Stimulated activated CD4-positive, alpha-beta T cell treated with anti-CD3 and anti-CD28 coated beads, Interleukin-15, amount 100 ng/mL, for 1 hour (primary cell): Measurements from ENCODE around the gene IGF2BP1.
"Not testable (repeated sequence)": the region's sequence is repeated elsewhere in the genome, so short reads cannot be mapped to it uniquely, and the experiment has no call there.

ENCODE experiments used
- DNase-seq, 2 donors: peaks; one replicate each; pipeline ENCODE4 v3.0.0-alpha.2; 2020; ENCODE audit warnings: low read depth in 1 of 2, low spot score in 1 of 2

IGF2BP1 gene

DNA sequence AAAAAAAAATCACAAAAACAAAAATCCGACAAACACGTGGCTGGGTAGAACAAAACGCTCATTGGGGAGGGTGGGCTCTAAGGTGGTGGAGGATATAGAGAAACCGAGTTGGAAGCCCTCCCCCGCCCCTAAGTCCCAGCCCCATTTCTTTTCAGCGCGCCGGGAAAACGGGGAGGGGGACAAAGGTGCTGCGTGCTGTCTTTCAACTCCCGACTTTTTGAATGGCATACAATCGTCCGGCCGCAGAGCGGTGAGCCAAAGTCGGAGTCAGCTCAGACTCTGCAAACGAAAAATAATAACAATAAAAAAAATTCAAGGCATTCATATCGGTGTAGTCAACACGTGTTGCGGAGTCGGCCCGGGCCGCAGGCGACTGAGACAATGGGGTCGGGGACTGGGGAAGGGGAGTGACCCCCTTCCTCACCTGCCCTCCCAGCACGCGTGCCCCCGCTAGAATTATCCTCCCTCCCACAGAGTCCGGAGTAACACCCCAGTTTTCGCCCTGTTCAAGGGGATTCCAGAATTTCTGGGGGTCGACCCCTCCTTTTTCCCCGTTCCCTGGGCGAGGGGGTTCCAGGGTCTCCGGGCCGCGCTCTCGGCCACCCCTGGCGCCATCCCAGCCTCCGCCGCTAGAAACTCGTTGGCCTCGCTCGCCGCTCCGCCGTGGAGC is 1.7 kb upstream of the IGF2BP1 start:
- DNase-seq, result no peak

DNA sequence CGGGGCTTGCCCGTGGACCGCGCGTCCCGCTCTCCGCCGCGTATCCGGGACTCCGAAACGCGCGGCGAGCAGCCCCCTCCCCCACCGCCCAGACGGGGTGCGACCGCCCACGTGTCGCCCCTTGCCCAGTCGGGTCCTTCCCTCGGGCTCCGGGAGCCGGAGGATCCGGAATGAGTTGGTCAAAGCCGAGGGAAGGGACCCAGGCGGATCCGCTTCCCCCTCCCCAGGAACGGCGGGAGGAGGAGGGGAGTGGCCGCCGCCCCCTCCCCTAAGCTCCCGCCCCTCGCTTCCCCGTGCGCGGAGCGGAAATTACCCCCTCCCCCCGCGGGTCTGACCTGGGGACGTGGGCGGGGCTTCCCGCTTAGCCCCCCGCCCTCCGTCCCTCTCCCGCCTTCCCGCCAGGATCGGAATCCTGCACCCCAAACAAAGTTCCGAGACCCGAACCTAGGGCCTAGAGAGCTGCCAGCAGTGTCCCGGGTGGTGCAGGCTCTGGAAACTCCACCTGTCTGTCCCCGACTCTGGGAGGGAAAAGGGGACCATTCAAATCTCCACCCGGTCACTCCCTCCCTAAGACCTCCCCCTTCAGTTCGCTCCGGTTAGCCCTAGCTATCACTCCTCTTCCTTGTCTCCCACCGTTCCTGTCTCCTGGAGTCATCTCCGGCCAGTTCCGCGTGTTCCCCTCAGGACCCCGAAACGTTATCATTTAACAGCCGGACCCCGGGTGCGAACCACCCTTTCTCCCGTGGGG is 1.0 kb upstream of the IGF2BP1 start:
- DNase-seq, result no peak

DNA sequence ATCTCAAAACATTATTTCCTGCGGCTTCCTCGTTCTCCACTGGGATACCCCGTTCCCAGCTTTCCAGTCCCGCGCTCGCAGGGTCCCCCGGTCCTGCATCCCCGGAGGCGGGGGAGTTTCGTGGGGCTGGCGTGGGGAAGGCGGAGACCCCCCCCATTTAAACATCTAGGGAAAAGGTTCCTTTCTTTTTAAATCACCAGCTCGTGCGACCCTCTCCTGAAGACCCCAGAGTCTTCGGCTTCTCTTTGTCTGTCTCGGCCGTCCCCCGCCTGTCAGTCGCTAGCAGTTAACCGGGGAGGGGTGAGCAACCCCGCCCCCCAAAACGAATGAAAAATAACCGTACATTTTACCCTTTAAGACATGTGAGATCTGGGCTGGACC is 473 bp upstream of the IGF2BP1 start:
- DNase-seq, result no peak

DNA sequence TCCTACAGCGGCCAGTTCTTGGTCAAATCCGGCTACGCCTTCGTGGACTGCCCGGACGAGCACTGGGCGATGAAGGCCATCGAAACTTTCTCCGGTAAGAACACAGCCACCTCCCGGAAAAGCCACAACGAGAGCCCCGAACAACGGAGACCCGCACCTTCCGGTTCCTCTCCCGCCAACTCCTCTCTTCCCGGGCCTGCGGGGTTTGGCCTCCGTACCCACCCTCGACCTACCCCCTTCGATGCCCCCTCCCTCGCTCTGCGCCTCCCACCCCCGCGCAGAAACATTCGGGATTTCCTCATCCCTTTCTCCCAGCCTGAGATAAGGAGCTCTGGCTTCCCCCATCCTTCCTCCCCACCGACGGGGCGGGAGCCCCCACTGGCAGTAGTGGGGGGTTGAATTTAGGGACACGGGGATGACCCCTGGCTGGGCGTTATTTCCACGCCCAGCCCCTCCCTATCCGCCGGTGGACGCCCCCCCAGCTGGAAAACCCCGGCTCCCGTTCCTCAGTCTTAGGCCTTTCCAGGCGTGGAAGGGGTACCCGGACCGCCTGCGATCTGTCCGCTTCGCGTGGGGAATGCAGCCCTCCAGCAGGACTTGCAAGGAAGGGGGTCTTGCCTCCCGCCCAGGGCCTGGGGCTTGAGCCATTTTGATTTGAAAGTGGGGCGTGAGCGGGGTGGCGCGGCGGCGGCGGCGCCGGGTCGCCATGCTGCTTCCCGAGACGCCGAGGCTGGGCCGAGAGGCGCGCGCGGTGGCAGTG is 822 bp downstream of the IGF2BP1 start:
- DNase-seq, result no peak

DNA sequence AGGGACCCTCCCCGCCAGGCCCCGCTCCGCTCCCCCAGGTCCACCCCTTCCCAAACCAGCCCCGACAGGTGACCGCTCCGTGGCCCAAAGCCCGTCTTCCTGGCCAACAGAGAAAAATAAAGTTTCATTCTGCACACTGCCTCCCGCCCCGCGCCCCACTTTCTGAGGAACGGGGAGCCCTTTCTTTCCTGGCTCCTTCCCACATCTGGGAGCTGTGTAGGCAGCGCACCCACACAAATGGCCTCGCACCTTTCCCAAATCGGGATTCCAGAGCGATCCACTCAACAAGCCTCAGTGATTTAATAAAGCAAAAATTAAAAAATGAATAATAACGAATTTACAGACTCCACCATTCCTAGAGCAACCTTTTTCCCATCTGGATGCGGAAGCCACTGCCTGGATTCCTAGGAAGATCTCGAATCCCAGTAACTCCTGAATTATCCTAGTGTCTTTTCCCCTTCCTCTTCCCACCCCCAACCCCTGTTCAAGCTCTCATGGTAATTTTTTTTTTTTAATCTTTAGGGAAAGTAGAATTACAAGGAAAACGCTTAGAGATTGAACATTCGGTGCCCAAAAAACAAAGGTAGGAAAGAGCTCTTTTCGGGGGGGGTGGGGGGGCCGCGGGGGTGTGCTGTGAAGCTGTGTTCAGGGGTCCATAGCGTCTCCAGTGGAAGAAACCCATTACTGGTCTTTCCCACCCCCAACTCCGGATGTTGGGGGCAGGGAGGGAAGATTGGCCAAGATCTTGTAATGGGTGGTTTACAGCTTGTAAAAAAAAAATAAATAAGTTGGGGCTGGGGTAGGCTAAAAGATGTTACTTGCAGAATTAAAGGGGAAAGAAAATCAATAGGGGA is 1.6 kb downstream of the IGF2BP1 start:
- no peak for DNase-seq

DNA sequence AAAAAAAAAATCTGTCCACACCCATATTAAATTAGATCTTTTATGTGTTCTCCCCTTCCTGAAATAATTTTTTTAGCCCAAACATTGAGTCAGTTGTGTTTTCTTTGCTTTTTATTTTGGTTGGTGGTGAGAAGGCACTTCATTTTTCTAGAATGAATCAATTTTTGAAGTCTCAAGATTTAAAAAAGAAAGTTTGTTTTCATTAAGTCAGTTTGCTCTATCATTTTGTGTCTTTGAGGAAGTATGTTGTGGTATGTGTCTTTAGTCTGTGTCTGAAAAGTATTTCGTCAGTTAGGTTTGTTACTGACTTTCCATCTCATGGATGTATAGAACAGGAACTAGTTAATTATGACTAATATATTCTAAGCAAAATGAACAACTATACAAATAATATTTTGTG is 3.8 kb downstream of the IGF2BP1 start:
- no peak for DNase-seq

DNA sequence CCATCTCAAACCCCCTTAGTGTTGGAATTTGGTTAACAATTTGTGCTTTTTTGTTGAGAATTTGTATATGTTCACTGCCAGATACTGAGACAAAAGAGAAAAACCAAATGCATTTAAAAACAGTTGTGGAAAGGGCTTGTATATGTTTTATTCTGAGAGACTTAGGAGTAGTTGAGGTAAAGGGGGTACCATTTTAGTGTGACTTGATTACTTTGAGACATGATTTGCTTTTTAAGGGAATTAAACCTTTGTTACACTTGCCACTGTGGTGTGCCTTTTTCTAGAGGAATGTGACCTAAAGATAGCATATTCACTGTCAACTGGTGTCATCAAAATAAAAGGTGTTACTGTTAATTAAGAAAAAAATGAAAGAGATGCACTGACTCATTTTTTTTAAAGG is 4.5 kb downstream of the IGF2BP1 start:
- no peak for DNase-seq

DNA sequence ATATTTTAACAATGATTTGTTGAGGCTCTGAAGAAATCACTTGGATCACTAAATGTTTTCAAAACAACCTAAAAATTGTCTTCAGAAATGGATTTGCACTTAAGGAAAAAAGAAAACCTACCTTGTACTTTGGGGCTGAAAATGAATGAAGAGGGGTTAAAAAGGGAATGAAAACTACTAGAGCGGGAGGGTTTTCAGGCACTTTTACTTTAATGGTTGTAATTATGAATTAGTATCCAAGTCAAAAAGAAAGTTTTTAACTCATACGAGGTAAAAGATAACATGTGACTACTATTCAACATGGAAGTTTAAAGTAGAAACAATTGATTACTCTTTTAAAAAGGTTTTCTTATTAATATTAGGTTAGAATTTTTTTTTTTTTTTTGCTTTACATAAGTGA is 5.1 kb downstream of the IGF2BP1 start:
- DNase-seq, result no peak

DNA sequence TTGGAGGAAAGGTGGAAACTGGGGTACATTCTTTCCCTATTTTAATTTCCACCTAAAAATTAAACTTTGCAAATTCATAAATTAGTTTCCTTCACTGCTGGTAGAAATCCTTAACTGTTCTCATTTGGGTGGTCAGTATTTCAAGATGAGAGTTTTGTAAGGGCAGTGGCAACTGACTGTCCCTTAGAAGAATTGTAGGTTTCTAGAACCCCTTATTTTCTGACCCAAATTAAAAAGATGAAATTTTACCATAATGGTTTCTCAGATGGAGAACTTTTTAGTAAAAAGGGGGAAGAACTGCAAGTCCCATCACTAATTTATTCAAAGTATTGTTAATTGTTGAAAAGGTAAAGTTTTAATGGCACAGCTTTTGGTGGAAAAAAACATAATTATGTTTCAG is 5.6 kb downstream of the IGF2BP1 start:
- DNase-seq, result no peak

DNA sequence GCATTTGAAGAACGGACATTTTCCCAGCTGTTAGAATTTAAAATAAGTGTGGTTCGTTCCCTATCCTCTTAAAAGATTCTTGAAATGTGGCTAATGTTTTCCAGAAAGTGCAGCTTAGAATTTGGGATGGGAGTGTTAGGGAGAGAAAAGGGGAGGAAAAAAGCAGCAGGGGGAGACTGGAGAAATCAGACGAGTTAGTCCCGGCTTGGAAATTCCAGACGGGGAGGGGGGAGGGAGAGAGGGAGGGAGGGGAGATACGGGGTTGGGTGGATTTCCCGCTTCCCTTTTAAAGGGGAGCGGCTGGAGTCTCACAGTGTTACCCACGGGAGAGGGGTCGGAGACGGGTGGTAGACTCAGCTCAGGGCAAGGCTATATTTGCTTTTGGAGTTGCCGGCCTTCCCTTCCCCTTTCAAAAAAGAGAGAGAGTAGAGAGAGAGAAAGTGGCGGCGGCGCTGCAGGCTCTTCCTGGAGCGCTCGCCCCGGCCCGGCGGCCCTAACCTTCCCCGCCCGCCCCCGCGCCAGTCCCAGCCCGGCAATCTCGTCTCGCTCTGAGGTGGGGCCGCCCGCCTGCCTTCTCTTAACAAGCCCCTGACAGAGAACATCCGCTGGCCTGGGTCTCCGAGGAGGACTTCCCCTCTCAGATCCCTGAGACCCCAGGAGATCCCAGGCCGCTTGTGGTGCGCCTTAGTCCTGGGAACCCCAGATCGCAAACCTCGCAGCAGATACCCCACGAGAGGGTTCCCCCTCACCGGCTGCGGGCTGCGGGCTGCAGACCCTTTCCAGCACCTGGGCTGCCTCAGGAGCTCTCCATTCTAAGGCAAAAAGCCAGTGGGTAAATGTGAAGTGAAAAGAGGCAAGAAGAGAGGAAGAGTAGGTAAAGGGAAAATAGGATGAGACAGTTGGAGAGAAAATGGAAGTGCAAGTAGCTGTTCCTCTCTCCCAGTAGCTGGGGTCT is 6.6 kb downstream of the IGF2BP1 start:
- DNase-seq, result no peak

DNA sequence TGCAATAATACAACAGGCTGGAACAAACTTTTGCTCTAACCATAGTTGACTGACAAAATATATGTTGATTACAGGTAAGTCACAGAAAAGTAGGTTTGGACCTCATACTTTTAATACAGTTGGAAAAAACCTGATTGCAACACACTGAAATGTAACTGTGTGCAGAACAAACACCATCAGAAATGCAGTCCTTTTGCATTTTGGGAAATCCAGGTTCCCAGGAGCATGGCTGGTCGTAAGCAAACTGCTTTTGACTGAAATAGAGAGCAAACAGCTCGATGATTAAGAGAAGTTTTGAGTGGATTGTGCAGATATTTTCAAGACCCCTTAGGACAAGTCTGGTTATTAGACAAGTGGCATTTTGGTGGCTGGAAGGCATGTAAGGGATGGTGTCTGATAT is 8.0 kb downstream of the IGF2BP1 start:
- no peak for DNase-seq

DNA sequence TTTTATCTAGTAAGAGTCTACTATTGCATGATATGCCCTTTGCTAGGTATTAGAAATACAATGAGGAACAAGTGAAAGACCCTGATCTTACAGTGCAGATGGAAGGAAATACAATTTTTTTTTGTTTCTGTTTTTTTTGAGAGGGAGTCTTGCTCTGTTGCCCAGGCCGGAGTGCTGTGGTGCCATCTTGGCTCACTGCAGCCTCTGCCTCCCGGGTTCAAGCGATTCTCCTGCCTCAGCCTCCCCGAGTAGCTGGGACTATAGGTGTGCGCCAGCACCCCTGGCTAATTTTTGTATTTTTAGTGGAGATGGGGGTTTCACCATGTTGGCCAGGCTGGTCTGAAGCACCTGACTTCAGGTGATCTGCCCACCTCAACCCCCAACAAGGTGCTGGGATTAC is 11.7 kb downstream of the IGF2BP1 start:
- DNase-seq, result not testable (repeated sequence)

DNA sequence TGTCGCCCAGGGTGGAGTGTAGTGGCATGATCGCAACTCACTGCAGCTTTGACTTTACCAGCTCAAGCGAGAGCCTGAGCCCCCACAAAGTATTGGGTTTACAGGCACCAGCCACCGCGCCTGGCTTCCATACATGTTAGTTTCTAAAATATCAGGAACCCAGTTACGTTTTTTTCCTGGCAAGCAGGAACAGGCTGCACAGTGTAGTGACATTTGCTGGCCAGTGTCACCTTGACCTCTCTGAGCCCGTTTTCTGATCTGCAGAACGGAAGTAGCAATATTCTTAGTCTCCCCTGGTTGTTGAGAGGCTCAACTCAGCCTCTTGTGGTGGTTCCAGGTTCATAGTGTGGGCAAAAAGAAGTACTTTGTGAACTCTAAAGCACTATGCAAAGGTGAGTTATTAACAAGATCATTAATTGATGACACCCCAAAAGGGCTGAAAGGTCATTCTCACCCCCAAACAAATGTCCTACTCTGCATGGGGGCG is 15.6 kb downstream of the IGF2BP1 start:
- no peak for DNase-seq

DNA sequence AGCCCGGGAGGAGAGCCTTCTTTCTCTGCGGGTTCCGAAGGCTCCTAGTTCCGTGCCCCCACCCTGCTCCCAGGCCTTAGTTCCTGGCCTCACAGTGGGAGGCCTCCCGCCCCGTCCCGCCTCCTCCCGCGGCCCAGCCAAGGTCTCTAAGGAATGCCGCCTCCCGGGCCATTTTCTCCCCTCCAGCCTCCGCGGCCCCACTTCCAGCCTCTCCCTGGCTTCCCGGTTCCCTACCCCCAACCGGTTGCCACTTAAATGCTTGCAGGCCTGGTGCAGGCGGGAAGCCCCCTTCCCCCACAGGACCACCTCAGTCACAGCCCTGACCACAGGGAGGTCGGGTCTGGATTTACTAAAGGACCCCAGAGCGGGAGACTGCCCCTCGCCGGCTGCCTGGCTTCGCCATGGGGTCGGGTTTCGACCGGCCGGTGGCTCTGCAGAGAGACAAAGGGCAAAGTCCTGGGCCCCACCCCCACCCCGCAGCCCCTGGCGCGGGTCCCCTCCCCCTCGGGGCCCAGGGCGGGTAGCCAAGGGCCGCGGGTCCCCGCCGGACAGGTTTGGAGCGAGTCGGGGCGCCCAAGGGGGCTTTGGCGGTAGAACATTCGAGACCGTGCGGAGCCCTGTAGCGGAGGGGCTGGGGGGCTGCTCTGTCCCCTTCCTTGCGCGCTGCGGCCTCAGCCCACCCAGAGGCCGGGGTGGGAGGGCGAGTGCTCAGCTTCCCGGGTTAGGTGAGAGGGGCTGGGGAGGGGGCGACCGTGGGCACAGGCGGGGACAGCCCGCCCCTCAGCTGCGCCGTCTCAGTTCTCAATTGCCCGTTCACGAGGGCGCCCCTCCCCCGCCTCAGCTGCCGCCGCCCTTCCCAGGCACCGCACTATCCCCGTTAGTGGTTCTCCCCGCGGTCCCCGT is 16.4 kb downstream of the IGF2BP1 start:
- no peak for DNase-seq

DNA sequence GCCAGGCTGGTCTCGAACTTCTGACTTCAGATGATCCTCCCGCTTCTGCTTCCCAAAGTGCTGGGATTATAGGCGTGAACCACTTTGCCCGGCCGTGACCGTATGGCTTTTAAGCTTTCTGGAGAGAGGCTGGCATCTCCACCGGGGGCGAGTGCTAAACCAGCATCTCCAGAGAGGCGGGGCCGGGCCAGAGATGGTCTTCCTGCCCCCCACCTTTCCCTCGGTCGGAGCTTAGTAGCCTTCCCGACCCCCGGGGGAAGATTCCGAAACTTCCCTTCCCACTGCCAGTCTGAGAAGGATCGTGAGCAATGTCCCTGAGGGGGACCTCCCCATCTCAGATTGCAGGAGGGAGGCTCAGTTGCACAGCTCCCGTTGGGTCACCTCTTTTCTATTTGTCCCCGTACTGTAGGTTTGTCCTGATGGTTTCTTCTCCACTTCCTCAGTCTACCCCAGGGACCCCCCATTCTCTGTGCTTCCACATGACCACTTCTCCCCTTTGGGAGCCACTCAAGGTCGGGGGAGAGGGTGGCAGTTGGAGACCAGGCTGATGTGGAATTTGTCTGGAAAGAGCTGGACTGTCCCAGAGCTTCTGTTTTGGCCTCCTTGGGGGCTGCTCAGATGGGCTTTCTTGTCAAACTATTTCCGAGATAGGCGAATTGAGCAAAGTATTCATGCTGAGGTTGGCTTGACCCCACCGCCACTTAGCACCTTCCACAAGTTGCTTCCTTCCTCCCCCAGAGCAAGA is 18.2 kb downstream of the IGF2BP1 start:
- no peak for DNase-seq

DNA sequence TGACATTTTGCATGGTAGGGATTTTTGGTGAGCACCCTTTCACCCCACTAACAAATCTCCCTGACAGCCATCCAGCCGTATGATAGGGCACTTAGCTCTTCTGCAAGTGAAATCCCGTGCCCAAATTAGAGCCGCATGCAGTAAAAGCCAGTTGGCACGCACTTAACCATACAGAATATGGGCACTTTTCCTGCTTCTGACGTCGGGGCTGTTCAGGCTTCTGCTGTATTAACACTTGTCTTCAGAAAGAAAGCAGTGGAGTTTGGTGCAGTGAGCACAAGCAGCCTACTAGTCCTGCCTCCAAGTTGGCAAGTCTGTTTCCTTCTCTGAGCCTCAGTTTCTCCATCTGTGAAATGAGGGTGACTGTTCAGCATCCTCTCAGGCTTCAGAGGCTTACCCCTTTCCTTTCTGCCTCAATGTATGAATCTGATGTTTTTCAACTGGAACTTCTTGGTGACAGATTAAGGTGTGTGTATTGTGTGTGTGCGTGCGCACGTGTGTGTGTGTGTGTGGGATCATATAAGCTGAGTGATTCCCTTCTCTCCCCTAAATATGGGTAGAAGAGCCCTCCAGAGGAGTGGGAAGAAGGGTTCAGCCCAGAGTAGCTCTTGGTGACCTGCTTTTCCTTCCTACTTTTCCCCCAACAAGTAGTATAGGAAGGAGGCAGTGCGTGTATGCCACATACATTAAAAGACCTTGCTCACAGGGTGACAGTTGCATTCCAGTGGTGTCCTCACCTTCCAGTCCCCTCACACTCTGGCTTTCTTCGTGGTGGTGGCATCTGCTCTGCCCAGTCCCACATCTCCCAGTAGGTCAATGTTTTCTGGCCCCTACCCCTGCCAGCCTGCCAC is 19.0 kb downstream of the IGF2BP1 start:
- no peak for DNase-seq

DNA sequence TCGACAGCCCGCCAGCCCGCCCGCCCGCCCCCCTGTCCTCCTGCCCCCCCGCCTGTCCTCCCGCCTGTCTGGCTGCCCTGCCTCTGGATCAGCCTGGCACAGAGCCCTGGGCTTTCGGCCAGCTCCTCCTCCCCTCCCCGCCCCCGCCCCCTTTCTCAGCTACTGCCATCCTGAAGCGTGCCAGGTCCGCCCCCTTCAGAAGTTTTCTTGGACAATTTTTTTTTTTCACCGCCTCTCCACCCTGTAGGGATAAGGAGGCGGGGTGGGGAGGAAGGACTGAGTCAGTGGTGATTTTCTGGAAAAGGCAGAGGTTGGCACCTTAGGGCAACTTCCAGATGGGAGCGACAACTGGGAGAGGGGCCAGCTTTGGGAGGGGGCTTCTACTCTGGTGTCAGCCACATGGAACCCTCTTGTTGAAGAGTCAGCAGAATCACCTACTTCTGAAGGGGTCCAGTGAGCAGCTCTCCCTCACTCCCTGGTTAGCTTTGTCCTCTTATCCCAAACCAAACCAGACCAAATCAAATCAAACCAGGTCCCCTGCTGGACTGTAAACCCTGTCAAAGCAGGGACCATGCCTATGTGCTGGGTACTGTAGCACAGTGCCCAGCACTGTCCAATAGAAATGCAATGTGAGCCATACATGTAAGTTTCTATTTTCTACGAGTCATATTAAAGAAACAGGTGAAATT is 19.7 kb downstream of the IGF2BP1 start:
- DNase-seq, result no peak
